Hematopoietic multipotent progenitor cell treated with erythropoietin and hydrocortisone succinate and interleukin-3 and kit ligand, for 8 days (in vitro differentiated cells): ENCODE data around the gene RGS7.
"Not testable (repeated sequence)": the region's sequence is repeated elsewhere in the genome, so short reads cannot be mapped to it uniquely, and the experiment has no call there.

Source experiments
- DNase-seq: peaks from one replicate; pipeline ENCODE4 v3.0.0-alpha.2; 2015

The RGS7 gene

DNA sequence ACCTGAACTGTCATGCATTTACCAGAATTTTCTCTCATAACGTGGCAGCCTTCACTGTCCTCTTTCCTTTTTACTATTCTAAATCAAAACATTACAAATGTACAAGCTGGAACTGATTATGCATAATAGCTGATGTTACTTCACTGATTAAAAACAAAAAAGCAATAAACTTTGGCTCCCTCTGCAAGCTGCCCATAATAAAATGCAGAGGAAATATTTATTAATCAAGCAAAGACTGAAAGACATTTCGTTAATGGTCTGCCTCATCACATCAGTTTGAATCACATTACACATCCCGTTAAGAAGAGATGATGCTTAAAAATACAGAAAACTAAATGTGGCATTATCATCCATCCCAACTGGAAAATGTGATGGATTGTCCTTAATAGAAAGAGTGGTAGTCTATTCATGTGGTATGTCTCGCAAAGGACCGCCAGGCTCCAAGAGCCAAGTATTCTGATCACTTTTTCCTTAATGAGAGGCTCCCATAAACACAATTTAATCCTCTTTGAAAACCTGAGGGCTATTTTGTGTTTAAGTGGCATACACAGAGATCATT, 225.3 kb downstream of the RGS7 start:
- DNase-seq, result no peak

DNA sequence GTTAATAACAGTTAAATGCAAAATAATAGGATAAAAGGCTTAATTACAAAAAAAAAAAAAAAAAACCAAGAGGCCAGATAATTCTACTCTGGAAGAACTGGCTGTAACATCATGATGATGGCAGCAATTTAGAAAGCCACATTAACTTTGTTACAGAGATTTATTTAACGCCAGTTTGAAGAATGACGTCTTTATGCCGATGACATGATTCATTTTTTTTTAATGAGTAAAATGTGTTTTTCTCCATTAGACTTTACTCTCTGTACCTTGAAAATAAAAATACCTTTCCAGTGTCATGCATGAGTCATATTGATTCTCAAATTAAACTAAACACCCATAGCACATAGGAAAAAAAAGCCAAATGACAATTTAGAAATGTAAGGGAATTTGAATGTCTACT, 226.1 kb downstream of the RGS7 start:
- DNase-seq, result no peak

DNA sequence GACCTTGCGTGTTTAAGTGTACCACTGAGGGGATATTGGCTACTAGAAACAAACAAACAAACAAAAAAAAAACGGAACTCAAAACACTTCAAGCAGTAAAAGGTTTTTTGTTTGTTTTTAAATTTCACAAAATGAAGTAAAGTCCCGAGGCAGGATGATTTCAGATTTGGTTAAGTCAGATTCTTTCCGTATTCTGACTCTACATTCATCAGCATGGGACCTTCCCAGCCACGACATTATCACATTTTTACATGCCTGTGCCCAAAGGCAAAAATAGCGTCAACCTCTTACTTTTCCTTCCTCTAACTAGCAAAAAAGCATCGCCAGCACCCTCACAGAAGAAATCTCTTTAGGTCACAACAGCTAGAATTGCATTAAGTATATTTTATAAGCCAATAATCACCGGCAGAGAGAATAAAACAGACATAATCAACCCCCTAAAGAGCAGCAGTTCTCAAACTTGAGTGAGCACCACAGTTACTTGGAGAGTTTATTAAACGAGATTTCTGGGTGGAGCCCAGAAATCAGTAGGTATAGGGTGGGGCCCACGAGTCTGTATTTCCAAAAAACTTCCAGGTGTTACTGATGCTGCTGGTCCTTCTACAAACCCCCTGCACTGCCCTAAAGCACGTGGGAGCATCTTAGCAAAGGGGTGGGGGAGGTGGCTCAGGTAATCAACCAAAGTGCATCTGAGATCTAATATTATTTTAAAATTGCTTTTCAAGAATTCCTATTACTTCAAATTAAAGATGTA, 227.6 kb downstream of the RGS7 start:
- DNase-seq, result no peak

DNA sequence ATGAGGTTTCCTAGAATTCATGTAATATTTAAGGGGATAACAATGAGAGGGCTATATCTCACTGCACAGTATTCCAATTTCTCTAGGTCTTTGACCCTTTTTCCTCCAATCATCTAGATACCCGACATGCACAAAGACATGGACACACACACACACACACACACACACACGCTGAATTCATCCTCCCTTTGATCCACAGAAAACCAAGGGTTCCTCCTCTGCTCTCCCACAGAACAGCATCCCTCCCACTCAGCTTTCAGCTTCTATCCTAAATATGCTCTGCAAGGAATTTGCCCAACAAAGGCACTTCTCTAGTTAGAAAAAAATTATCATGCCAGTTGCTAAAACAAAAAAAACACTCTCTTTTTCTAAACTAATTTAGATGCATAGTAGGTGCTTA, 231.7 kb downstream of the RGS7 start:
- no peak for DNase-seq

DNA sequence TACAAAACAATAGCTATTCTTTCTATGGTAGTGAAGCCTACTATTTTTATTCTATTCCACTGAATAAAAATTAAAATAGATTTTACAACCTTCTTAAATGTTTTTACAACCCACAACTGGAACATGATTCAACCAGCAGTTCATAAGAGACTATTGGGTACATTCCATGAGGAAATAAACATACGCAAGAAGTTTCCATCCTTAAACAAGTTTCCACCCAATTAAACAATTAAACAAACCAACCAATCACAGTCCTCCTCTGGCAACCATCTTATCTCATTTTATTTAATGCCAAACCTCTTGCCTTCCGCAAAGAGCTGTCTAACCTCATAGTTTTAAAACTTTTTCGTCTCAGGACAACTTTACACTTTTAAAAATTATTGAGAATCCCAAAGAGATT, 239.0 kb downstream of the RGS7 start:
- DNase-seq, result no peak

DNA sequence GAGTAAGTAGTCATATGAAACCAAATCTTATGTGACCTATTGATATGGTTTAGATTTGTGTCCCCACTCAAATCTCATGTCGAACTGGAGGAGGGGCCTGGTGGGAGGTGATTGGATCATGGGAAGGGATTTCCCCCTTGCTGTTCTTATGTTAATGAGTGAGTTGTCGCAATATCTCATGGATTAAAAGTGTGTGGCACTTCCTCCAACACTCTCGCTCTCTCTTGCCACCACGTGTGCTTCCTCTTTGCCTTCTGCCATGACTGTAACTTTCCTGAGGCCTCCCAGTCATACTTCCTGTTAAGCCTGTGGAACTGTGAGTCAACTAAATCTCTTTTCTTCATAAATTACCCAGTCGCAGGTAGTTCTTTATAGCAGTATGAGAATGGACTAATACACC, 241.2 kb downstream of the RGS7 start:
- DNase-seq, result no peak

DNA sequence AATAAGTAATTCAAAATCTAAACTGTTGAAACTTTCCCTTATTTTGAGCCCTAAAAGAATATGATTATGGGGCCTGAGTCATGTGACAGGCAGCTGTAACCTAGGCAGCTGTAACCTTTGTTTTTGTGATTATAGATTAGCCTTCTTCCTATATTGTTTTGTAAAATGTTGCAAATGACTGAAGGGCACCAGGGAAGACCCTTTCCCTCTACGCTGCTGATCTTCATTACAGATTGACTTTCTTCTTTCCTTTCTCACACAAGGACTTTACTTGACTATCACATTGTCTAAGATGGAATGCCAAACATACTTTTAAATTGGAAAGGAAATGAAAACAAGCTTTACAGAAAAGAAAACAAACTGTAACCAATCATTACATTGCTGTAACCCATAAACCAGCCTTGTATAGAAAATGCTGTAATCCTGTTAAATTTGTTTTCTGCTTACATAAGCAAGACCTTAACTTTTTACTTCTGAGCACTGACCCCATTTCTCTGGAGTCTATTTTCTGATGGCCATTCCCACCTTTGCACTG, 242.2 kb downstream of the RGS7 start:
- DNase-seq, result no peak

DNA sequence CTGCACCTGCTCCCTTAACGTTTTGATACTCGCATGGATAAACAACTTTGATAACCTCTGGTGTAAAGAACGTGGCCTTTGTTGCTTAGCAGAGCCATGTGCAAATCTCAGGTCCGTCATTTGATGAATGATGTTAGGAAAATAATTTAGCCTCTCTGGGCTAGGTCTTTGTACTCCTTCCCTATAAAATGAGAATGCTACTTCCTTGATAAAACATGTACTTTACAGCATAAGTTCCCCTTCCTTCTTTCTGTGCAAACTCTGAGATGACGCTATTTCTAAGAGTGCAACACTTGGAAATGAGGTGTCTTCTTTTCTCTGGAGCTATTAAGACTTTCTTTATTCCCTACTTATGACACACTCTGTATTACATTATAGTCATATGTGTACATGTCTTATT, 243.4 kb downstream of the RGS7 start:
- no peak for DNase-seq

DNA sequence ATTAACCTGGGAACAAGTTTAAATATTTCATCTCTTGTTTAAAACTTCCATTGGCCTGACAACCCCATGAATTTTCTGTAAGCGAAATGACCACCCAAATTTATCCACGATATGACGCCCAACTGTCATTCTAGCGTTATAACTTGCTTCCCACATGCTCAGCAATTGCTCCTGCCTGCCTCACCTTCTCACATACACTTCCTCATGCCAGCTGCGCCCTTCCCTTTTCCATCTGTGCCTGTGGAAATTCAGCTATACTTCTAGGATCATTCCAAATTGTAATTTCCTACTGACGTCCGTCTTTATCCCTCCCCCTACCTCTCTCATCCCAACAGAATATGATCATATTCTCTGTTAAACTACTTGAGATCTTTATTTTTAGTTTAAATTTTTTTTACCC, 248.0 kb downstream of the RGS7 start:
- no peak for DNase-seq

DNA sequence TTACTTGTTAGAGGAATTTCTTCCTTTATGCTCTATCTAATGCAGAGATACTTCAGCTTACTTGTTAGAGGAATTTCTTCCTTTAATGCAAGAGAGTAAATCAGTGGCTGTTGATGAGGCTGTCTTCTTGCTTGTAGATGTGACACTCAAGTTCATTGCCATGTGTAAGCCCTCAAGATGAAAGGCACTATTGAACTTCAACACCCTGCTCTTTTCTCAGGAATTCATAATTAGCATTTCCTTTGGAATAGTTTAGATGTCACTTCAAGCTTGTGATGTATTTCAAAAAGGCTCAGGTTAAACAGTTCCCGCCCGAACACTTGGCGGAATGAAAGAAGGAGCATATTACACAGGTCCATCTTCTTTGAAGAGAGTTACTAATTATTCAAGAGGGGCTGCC, 251.9 kb downstream of the RGS7 start:
- DNase-seq, result no peak

DNA sequence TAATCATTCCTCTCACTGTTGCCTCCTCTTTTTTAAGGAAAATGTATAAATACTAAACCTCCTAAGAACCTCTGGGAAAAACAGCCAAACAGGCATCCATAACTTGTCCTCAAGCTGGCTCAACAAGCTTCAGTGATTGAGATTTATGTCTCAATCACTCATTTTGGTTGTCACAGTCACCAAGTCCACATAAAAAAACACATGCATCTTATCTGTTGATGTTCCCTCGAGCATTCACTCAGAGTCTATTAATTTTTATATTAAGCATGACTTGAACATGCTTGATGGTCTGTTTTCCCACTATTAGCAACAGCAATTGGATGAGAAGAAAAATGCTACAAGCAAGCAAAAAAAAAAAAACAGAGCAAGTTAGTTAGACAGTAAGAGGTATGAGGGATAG, 254.3 kb downstream of the RGS7 start:
- no peak for DNase-seq

DNA sequence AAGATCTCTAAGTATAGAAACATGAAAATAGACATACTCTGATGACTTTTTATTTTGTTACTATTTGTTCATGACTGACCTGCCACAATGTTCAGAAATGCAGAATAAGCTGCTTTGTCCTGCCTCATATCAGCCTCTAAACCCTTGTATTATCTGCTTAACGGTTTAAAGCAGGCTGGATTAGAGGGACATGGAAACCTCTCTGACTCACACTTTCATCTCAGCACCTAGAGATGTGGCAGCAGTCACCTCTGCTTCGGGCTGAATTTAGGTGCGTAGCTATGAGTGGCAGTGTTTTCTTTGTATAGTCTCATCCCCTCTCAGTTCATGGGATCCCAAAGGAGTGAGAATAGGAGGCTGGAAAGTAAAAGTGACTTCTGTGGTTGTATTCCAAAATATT, 255.4 kb downstream of the RGS7 start:
- DNase-seq, result no peak

DNA sequence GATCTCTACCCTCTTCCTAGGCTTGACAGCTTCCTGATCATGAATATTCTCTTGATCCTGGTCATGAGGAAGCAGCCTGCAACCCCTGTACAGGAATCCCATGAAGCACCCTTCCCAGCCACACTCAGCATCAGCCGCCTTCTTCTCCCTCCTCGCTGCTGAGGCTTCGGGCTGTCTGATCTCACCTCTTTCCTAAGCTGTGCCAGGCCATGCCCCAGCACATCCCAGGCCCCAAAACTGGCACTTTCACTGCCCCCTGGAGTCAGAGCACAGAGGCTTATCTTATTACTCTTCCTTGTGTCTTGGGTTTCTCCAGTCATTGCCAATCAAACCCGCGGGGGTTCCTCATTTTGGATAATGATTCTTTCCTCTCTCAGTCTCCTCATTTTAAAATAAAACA, 259.5 kb downstream of the RGS7 start:
- DNase-seq, result no peak

DNA sequence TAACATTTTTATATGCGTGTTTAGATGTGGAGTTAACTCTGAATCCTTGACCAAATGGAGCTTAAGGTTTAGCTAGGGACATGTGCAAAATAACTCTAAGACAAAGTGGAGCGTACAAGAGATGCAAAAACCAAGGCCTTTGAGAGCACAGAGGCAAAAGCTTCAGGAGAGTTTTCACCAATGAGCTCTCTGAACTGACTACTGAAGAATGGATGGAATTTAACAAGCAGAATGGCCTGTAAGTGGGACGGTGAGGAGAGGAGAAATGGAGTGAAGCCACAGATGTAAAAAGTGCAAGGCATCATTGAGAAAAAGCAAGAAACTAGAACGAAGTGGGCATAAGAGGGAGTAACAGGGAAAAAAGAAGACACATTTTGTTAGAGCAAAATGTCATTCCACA, 260.0 kb downstream of the RGS7 start:
- DNase-seq, result no peak

DNA sequence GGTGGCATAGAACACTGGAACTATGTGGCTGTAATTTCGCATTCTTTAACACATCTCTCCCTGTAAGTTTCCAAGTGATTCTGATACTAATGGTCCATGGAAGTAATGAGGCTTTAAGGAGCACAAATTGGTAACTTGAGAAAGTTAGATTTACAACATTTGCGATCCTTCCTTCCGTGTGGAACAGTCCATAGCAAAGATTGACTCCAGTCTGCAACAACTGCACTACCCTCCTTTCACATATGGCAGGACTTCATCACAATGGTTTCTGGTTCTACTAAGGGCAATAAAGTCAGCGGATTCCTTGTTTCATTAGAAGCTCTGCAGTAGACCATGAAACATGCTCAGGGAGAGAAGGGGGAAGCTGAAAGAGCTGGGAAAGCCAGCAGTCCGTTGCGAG, 261.2 kb downstream of the RGS7 start:
- no peak for DNase-seq

DNA sequence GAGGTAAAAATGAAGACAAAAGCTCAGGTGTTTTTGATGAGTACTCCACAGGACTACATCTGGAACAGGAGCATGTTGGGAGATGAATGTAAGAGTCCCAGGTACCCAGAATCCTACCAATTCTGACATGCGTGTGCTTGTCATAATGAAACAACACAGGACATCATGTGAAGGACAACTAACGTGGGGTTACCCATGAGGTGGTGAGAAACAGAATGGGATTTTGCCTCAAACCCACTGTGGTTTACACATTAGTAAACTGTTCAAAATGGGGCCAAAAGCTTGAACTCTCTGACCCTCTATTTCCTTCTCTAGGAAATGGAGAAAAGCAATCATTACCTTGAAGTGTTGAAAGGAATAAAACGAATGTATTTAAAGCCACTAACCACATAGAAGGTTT, 266.2 kb downstream of the RGS7 start:
- no peak for DNase-seq

DNA sequence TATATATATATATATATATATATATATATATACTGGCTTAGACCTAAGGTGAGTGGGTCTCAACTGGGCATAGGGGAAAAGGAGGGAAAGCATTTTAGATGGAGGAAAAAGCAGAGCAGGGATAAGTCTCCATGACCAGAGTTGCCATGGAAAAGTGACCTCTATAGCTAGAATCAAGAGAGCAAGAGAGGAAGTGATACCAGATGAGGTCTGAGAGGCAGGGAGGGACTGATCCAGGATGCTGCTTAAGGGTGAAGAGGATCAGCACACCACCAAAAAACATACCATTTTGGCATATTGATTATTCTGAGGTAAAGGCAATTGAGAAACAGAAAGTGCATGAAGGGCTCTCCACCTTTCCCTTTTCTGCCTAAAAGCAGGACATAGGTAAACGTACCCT, 267.9 kb downstream of the RGS7 start:
- not testable (repeated sequence) for DNase-seq

DNA sequence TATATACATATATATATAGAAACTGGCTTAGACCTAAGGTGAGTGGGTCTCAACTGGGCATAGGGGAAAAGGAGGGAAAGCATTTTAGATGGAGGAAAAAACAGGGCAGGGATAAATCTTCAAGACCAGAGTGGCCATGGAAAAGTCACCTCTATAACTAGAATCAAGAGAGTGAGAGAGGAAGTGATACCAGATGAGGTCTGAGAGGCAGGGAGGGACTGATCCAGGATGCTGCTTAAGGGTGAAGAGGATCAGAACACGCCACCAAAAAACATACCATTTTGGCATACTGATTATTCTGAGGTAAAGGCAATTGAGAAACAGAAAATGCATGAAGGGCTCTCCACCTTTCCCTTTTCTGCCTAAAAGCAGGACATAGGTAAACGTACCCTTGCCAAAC, 268.9 kb downstream of the RGS7 start:
- DNase-seq, result not testable (repeated sequence)

DNA sequence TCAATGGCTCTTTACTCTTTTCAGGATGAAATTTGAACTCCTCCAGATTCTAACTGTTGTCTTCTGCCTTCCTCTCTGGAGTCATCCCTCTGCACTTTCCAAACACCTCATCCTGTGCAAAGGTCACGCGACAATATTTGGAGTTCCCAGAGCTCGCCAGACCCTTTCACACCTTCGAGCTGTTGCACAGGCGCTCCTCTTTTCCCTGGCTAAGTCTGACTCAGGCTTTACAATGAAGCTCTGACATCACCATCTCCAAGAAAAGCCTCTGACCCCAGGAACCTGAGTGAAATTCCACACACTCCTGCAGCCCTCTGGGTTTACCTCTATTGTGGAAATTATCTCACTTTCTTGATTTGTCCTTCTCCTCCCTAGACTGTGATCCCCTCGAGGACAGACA, 270.3 kb downstream of the RGS7 start:
- DNase-seq, result no peak

DNA sequence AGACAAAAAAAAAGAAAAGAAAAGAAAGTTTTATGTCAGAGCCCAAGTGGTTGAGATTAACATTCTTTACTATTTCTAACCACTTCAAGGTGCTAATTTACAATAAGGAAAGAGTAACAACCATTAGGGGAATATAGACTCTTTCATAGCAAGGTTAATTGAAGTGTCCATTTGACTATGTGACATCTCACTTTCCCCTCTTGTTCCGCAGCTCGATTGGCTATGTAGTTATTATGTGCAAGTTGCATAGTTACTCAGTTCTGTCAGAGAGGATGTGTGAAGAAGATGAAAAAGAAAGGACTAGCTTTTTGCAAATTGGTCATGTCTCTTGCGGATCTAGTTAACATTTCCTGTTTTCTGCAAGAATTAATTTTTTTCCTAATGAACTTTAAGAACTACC, 273.7 kb downstream of the RGS7 start:
- DNase-seq, result no peak

DNA sequence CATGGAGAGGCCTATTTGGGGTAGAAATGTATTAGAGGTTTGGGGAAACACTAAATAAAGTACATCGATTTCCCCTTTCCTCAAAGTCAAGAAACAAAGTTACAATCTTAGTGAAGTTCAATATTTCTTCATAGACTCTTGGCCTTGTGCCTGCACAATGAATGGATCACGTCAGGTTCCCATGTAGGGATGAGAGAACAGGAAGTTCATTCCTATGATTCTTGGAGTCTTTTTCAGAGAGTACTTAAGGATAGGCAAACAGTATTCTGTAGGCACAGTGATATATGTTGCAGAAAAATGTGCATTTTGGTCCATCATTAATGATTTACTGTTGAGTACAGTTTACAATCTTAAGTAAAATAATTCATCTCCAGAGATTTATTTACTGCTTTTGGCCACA, 275.5 kb downstream of the RGS7 start:
- DNase-seq, result no peak

DNA sequence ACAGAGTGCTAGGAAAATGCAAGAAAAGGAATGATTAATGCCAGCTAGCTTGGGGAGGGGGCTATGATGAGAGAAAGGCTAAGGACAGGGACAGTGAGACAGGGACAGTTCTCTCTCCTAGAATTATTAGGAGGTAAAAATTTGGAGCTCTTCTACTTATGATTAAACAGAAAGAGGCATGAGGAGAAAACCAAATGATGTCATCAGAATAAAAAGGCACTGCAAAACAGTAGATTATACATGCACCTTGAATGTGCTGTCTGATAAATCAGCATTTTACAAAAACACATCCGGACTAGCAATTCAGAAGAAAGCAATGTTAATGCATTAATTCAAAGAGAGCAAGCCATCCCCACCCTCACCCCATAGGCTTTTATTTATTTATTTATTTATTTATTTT, 277.5 kb downstream of the RGS7 start:
- DNase-seq, result no peak

DNA sequence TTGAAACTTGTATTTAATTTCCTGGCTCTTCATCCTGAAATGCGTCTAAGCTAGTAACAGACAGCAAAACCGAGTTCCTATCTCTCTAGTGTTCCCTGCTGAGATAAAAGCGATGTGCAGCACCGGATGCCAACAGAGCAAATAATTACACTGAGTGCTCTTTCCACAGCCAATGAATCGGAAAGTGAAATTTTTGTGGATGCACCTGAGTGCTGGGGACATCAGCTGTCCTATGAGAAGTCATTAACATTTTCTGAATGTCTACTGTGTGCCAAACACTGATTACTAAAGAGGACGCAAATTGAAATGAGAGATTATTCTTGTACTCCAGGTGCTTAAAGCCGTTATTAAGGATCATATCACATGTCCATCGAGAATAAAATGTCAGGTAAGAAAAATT, 278.0 kb downstream of the RGS7 start:
- no peak for DNase-seq

DNA sequence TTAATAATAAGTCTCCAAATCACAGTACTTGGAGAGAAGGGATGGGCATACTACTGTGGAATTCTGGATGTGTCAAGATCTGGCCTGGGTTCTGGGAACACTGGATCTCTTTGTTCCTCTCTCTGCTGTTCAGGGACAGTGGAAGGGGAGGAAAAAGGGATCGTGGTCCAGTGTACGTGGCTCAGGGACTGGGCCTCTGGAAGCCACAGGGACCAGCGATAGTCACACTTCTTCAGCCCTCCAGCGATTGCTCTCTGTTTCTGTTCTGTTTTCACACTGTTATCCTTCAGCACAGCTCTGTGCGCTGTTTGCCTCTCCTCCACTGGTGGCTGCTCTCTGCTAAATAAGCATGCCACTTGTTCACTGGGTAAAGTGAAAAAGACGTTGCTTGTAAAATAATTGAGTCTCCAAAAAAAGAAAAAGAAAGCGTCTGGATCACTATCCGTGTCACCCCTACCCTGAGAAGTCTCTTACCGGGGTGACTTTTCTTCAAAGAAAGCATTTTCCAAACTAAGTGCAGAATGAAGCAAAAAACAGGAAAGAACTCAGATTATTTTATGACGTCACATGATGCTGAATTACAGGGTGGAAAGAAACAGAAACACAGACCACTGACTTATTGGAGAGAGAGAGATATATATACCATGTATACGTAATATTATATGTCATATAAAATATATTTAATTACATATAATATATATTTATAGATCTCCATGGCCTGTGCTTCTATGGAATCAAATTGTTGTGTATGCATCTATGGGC, 279.4 kb downstream of the RGS7 start:
- DNase-seq, result no peak
